Activated CD4-positive, alpha-beta T cell treated with anti-CD3 and anti-CD28 coated beads for 36 hours (primary cell): Measurements from ENCODE around the gene ECD. TPM values are rescaled to one million over a fixed set of nuclear protein-coding genes. Genes with fewer than 3 reads are reported as not detected.
"Not testable (repeated sequence)": the region's sequence is repeated elsewhere in the genome, so short reads cannot be mapped to it uniquely, and the experiment has no call there.

Source experiments
- ATAC-seq: fragments of 200-7000 bp; cut with Tn5 transposase; one replicate; pipeline ENCODE4 v1.10.0; 2021; ENCODE audit warnings: mild to moderate bottlenecking, moderate library complexity
- CTCF ChIA-PET: fragments of 350-600 bp; sonication (Branson Sonifier 250); formaldehyde crosslinking; loops from one replicate; lab custom pipeline; 2021; ENCODE audit warnings: antibody characterized with exemption; lab: Charles Lee
- POLR2A ChIA-PET: fragments of 350-600 bp; sonication (Branson Sonifier 250); formaldehyde crosslinking; loops from one replicate; lab custom pipeline; 2021; ENCODE audit warnings: antibody characterized with exemption, inconsistent platforms; lab: Charles Lee
- DNase-seq: peaks from one replicate; pipeline ENCODE4 v3.0.0-alpha.2; 2020
- H3K27ac Mint-ChIP-seq: one replicate; pipeline ENCODE4 v1.8.0; 2021; ENCODE audit warnings: mixed read lengths
- H3K27me3 Mint-ChIP-seq: one replicate; pipeline ENCODE4 v1.8.0; 2021; ENCODE audit warnings: mixed read lengths
- H3K36me3 Mint-ChIP-seq: one replicate; pipeline ENCODE4 v1.8.0; 2021; ENCODE audit warnings: low read depth, mixed read lengths
- H3K4me1 Mint-ChIP-seq: one replicate; pipeline ENCODE4 v1.8.0; 2021; ENCODE audit warnings: mixed read lengths
- H3K4me3 Mint-ChIP-seq: one replicate; pipeline ENCODE4 v1.8.0; 2021; ENCODE audit warnings: mild to moderate bottlenecking, moderate library complexity, mixed read lengths
- H3K9me3 Mint-ChIP-seq: one replicate; pipeline ENCODE4 v1.8.0; 2021; ENCODE audit warnings: low read depth, mixed read lengths
- intact Hi-C, 2 experiments: fragments of 100-400 bp; cut with DNase I in 1 of 2; cut with micrococcal nuclease in 1 of 2; formaldehyde crosslinking; loops; one replicate each; pipeline versions ENCODE4 v1.14.2 to v1.15.1; 2022 to 2024; cut with DNase I, micrococcal nuclease
- total RNA-seq, 2 experiments: library from RNA; stranded (reverse); gene quantifications; one replicate each; pipeline ENCODE4 v1.2.3, GENCODE V29; 2021

The ECD gene
- total RNA-seq, 2 experiments from 2014 or later: 41.0 to 50.7 TPM

DNA sequence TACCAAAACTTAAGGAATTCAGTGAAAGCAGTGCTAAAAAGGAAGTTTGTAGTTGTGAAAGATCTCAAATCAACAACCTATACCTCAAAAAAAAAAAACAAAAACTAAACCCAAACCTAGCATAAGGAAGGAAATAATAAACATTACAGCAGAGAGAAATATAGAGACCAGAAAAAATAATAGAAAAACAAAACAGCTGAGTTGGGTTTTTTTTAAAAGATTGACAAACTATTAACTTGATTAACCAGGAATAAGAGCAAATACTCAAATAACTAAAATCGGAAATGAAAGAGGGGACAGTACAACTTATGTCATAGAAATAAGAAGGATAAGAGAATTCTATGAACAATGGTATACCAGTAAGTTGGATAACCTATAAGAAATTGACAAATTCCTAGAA, 6.7 kb downstream of the ECD start:
- ATAC-seq: no peak
- intact Hi-C loops: loop anchor here in 1 of 2 experiments (10.0 kb wide), 1 partner anchor 536 kb away; the partner anchor contains the start of gene MICU1
- Mint-ChIP-seq H3K36me3 (peaks cover 36% of the 10 kb centered on the region), H3K27ac (peak overlapping the region; percentile 21), H3K27me3 (no peaks in the 10 kb centered on the region), H3K9me3 (no peaks in the 10 kb centered on the region), H3K4me3 (no peak overlapping the region), H3K4me1 (peaks cover 46% of the 10 kb centered on the region)
- DNase-seq: no peak
- CTCF ChIA-PET: interaction anchor here (0.5 to 1.6 kb wide), 4 partner anchors 65 to 939 kb away, joined by 3 to 4 read pairs (median 4); no protein-coding TSS in a partner anchor
- POLR2A ChIA-PET: interaction anchor here (0.6 to 0.8 kb wide), 2 partner anchors 10 to 57 kb away, joined by 3 to 4 read pairs; no protein-coding TSS in a partner anchor

DNA sequence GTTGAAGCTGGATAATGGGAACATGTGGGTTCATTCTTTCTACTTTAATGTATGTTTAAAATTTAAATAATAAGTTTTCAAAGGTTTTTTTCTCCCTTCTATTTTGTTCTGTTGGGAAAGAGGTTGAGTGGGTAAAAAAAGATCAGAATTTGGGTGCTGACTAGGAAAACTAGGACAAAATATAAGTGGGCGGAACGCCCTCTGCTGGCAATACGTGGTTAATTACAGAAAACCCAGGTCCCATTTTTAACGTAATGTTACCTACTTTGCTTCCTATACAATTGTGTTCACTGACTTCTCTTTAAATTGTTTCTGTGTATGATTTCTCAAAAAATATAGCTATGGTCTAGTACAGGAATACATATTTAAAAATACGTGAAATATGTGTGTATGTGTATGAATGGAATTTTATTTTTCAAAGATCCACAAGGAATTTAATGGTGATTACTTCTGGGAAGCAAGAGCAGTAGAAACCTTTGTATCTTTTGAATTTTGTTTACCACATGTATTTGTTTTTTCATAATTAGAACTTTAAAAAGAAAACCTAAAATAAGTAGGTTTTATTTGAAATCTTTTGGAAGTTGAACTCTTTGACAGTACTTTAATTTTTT, 8.7 kb downstream of the ECD start:
- no peak overlapping the region for H3K27ac Mint-ChIP-seq
- intact Hi-C loops: loop anchor here (1.0 kb wide), 3 partner anchors 8 to 795 kb away; partner anchors contain the start of gene P4HA1 (in 2 of the 2)

DNA sequence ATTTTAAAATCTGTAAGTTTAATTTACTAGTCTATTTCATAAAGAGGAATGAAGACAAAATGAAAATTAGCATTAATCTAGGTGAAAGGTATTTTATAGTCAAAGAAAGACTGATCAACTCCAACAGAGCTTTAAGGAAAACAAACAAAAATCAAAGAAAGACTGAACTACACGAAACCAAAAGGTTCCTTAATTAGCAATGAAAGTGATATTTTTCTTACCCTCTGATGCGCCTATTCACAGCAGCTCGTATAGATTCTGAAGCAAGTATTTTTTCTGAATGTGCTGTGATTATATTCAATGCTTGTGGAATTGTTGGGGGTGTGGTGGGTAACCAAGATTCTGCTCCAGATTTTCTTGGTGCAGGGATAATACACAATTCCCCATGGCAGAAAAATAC, 11.8 kb downstream of the ECD start:
- Mint-ChIP-seq H3K9me3 (no peaks in the 10 kb centered on the region), H3K4me1 (peaks cover 11% of the 10 kb centered on the region), H3K4me3 (no peak overlapping the region), H3K36me3 (peaks cover 43% of the 10 kb centered on the region), H3K27me3 (no peaks in the 10 kb centered on the region), H3K27ac (no peak overlapping the region)
- POLR2A ChIA-PET: no interaction called here
- no peak for ATAC-seq
- CTCF ChIA-PET: interaction anchor here (0.7 to 1.3 kb wide), 3 partner anchors 10 to 20 kb away, joined by 3 read pairs; no protein-coding TSS in a partner anchor
- intact Hi-C loops: no loop called here
- DNase-seq: no peak

More for the DNA sequence above, 8.7 kb downstream of the ECD start:
- peaks cover 38% of the 10 kb centered on the region for H3K36me3 Mint-ChIP-seq
- ATAC-seq (no peak), DNase-seq (peak; percentile 74)
- H3K27me3 Mint-ChIP-seq: no peaks in the 10 kb centered on the region
- H3K4me1 Mint-ChIP-seq: peaks cover 36% of the 10 kb centered on the region
- H3K4me3 Mint-ChIP-seq: no peak overlapping the region
- H3K9me3 Mint-ChIP-seq: no peaks in the 10 kb centered on the region
- ChIA-PET CTCF (interaction anchor here (0.6 to 2.7 kb wide), 20 partner anchors 9 to 550 kb away, joined by 3 to 21 read pairs (median 4); partner anchors contain the start of genes ECD, FAM149B1, NUDT13 and P4HA1), POLR2A (no interaction called here)

DNA sequence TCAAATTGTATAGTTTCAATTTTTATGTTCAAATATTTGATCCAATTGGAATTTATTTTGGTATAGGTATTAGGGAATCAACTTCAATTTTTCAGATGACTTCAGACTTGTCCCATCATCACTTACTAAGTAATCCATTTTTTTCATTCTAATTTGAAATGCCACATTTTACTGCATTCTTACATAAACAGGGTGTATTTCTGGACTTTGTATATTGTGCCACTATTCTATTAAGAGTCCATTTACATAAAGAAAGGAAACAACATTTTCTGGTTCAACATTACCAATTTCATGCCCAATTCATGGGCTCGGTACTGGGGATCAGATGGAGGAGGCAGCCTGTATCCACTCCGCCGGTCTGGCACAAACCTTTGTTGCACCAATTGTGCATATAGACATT, 15.8 kb downstream of the ECD start:
- POLR2A ChIA-PET: no interaction called here
- H3K9me3 Mint-ChIP-seq: no peaks in the 10 kb centered on the region
- intact Hi-C loops: no loop called here

DNA sequence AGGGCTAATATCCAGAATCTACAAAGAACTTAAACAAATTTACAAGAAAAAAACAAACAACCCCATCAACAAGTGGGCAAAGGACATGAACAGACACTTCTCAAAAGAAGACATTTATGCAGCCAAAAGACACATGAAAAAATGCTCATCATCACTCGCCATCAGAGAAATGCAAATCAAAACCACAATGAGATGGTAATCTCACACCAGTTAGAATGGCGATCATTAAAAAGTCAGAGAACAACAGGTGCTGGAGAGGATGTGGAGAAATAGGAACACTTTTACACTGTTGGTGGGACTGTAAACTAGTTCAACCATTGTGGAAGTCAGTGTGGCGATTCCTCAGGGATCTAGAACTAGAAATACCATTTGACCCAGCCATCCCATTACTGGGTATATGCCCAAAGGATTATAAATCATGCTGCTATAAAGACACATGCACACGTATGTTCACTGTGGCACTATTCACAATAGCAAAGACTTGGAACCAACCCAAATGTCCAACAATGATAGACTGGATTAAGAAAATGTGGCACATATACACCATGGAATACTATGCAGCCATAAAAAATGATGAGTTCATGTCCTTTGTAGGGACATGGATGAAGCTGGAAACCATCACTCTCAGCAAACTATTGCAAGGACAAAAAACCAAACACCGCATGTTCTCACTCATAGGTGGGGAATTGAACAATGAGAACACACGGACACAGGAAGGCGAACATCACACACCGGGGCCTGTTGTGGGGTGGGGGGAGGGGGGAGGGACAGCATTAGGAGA, 17.0 kb downstream of the ECD start:
- POLR2A ChIA-PET, H3K27me3 Mint-ChIP-seq, H3K9me3 Mint-ChIP-seq, intact Hi-C loops, DNase-seq, CTCF ChIA-PET, H3K4me3 Mint-ChIP-seq, H3K4me1 Mint-ChIP-seq, H3K27ac Mint-ChIP-seq, ATAC-seq: not testable (repeated sequence)
- H3K36me3 Mint-ChIP-seq: peaks cover 47% of the 10 kb centered on the region

More for the DNA sequence above, 15.8 kb downstream of the ECD start:
- ATAC-seq: no peak
- H3K4me1 Mint-ChIP-seq: no peaks in the 10 kb centered on the region
- CTCF ChIA-PET: interaction anchor here (2.7 kb wide), 1 partner anchor 11 kb away, joined by 7 read pairs; no protein-coding TSS in a partner anchor
- H3K36me3 Mint-ChIP-seq: peaks cover 45% of the 10 kb centered on the region
- H3K27ac Mint-ChIP-seq: no peak overlapping the region
- no peak overlapping the region for H3K4me3 Mint-ChIP-seq
- DNase-seq: no peak
- no peaks in the 10 kb centered on the region for H3K27me3 Mint-ChIP-seq

DNA sequence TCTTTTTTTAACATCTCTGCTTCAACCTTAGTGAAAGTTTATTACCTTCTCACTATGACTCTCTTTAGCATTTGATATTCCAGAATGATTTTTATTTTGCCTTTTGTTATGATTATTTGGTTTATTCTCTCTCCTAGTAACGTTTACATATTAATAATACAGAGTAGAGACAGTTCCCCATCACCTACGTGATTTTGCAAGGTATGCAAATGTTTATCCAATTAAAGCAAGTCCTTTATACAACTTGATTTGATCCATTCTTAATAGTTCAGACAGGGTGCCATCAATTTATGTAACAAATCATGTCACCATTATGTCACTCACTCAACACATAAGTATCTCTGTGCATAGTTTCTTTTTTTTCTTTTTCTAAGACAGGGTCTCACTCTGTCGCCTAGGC, 26.2 kb downstream of the ECD start:
- no peaks in the 10 kb centered on the region for H3K4me1 Mint-ChIP-seq
- no peaks in the 10 kb centered on the region for H3K9me3 Mint-ChIP-seq
- ChIA-PET POLR2A (no interaction called here), CTCF (no interaction called here)
- ATAC-seq (no peak), DNase-seq (no peak)
- intact Hi-C loops: no loop called here
- peaks cover 28% of the 10 kb centered on the region for H3K36me3 Mint-ChIP-seq
- no peaks in the 10 kb centered on the region for H3K27me3 Mint-ChIP-seq
- no peak overlapping the region for H3K27ac Mint-ChIP-seq
- H3K4me3 Mint-ChIP-seq: no peak overlapping the region

DNA sequence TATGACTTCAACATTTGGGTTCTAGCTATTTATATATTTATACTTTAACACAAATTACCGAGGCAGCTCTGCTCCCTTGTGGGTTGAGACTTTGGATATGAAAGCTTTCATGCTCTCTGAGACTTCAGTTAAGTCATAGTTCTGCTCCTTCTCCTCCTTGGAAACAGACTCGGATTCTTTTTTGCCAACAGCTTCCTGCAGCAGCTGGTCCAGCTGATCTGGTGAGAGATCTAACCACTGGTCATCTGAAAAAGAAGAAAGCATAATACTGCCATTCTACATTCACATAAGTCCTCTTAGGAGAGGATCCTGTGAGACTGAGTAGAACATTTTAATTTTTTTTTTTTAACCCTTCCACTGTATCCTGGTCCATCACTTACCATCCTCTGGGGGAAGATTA, 28.6 kb downstream of the ECD start:
- Mint-ChIP-seq H3K27ac (no peak overlapping the region), H3K4me3 (no peak overlapping the region), H3K4me1 (no peaks in the 10 kb centered on the region), H3K9me3 (no peaks in the 10 kb centered on the region), H3K36me3 (peaks cover 38% of the 10 kb centered on the region), H3K27me3 (no peaks in the 10 kb centered on the region)
- ATAC-seq (no peak), DNase-seq (no peak)
- POLR2A ChIA-PET: interaction anchor here (0.6 kb wide), 1 partner anchor 115 kb away, joined by 6 read pairs; no protein-coding TSS in a partner anchor
- intact Hi-C loops: no loop called here
- CTCF ChIA-PET: interaction anchor here (0.6 to 1.2 kb wide), 6 partner anchors 10 to 390 kb away, joined by 3 to 4 read pairs (median 3); no protein-coding TSS in a partner anchor

DNA sequence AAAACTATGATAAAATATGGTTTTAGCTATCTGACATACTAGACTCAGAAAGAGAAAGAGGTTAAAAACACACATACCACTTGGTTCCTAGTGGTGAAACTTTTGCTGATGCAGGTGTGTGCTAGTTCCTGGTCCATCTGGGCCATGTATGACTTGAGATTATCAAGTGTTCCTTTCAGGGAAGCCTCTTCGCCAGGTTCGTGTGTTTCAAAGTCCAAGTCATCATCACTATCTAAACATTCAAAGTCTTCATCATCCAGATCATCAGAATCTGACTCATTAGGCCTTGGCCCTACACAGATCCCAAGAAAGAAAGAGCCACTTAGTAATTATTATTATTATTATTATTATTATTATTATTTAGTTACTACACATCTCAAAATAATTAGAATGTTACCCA, 31.2 kb downstream of the ECD start:
- Mint-ChIP-seq H3K9me3 (no peaks in the 10 kb centered on the region), H3K27me3 (no peaks in the 10 kb centered on the region), H3K4me1 (no peaks in the 10 kb centered on the region), H3K27ac (no peak overlapping the region), H3K36me3 (peaks cover 43% of the 10 kb centered on the region), H3K4me3 (no peak overlapping the region)
- DNase-seq (no peak), ATAC-seq (no peak)
- intact Hi-C loops: no loop called here
- POLR2A ChIA-PET: interaction anchor here (0.6 kb wide), 1 partner anchor 536 kb away, joined by 6 read pairs; no protein-coding TSS in a partner anchor
- CTCF ChIA-PET: interaction anchor here (0.6 to 1.3 kb wide), 3 partner anchors 8 to 1085 kb away, joined by 3 to 4 read pairs (median 4); partner anchors contain the start of gene NUDT13

DNA sequence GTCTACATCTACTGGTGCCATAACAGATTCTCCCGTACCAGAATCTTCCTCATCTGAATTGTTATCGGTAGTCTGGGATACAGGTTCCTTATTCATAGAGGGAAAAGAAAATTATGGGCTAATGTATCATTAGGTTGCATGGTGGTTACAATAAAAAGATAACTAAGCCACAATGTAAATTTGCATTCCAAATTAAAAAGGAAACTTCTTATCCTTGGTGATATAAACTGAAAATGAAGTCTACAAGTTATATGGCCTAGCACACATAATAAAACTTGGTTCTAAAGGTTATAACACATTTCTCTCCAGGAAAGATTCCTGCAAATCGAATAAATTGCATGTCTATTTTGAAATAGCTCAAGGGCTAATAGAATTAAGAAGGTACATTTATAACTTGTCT, 33.1 kb downstream of the ECD start:
- Mint-ChIP-seq H3K9me3 (no peaks in the 10 kb centered on the region), H3K27ac (peak overlapping the region; percentile 19), H3K36me3 (peaks cover 45% of the 10 kb centered on the region), H3K27me3 (no peaks in the 10 kb centered on the region), H3K4me1 (no peaks in the 10 kb centered on the region), H3K4me3 (no peak overlapping the region)
- ATAC-seq: no peak
- DNase-seq: no peak
- ChIA-PET POLR2A (no interaction called here), CTCF (interaction anchor here (0.8 to 1.2 kb wide), 3 partner anchors 9 to 38 kb away, joined by 3 to 4 read pairs (median 3); partner anchors contain the start of gene P4HA1)
- intact Hi-C loops: no loop called here

DNA sequence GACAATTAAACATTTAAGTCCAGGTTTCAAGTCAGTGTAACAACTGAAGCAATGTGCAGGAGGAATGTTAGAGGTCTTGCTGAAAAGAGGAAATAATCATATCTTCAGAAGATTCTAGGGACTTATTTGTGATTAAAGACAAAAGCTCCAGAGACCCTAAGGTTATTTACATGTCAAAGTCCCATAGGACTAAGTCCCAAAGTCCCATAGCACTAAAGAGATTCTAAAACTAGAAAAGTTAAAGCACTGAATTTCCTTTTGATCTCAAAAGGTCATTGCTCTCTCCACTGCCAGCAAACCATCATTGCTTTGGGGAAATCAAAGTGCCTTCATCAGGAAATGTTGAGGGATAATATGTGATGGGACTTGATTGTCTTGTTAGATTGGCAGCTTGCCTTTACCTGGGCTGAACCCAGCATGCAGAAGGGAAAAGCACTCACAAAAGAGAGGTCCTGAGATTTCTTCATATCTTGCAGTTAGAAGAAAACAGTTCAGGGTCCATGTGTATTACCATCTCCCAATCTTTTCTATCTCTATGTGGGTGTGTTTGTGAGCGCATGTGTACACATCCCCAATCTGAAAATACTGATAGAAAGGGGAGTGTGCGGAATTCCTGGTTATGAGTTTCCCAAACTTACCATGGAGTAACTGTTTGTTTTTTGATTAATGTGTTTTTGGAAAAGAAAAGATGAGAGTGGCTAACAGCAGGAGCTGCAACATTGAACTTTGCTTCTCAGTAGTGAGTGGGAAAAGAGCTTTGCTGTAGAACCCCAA, 35.7 kb downstream of the ECD start:
- POLR2A ChIA-PET: no interaction called here
- H3K36me3 Mint-ChIP-seq: peaks cover 41% of the 10 kb centered on the region
- DNase-seq (no peak), ATAC-seq (no peak)
- H3K27me3 Mint-ChIP-seq: no peaks in the 10 kb centered on the region
- CTCF ChIA-PET: interaction anchor here (1.3 kb wide), 1 partner anchor 36 kb away, joined by 3 read pairs; no protein-coding TSS in a partner anchor
- no peak overlapping the region for H3K4me3 Mint-ChIP-seq
- no peaks in the 10 kb centered on the region for H3K4me1 Mint-ChIP-seq
- H3K27ac Mint-ChIP-seq: no peak overlapping the region
- intact Hi-C loops: no loop called here
- no peaks in the 10 kb centered on the region for H3K9me3 Mint-ChIP-seq

DNA sequence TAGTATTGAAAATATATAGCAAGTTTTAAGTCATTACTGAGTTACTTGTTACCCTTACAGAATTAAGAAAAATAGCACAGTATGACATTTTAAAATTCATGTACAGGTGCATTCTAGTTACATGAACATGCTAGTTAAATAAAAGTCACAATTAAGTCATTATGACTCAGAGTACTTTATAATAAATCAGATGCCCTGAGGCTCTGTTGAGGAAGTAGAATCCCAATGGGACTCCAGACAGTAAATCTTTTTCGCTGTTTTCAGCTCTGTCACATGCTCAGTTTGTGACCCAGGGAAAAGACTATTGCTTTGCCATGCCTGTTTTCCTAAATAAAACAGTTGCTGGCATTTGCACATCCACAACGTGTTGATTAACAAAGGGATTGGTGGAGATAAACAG, 36.5 kb downstream of the ECD start:
- no peak for ATAC-seq
- ChIA-PET POLR2A (no interaction called here), CTCF (no interaction called here)
- no peak overlapping the region for H3K4me3 Mint-ChIP-seq
- H3K36me3 Mint-ChIP-seq: peaks cover 41% of the 10 kb centered on the region
- no peaks in the 10 kb centered on the region for H3K4me1 Mint-ChIP-seq
- H3K27ac Mint-ChIP-seq: no peak overlapping the region
- intact Hi-C loops: no loop called here
- H3K27me3 Mint-ChIP-seq: no peaks in the 10 kb centered on the region
- no peak for DNase-seq
- no peaks in the 10 kb centered on the region for H3K9me3 Mint-ChIP-seq
